GM19238 (cell line): ENCODE measurements around the gene ZFHX3.
"Not testable (repeated sequence)": the region's sequence is repeated elsewhere in the genome, so short reads cannot be mapped to it uniquely, and the experiment has no call there.

Experiments used
- DNase-seq: peaks from one replicate; pipeline ENCODE4 v3.0.0; 2011; ENCODE audit warnings: low spot score; ENCODE audit not compliant: insufficient read length

ZFHX3 gene

DNA sequence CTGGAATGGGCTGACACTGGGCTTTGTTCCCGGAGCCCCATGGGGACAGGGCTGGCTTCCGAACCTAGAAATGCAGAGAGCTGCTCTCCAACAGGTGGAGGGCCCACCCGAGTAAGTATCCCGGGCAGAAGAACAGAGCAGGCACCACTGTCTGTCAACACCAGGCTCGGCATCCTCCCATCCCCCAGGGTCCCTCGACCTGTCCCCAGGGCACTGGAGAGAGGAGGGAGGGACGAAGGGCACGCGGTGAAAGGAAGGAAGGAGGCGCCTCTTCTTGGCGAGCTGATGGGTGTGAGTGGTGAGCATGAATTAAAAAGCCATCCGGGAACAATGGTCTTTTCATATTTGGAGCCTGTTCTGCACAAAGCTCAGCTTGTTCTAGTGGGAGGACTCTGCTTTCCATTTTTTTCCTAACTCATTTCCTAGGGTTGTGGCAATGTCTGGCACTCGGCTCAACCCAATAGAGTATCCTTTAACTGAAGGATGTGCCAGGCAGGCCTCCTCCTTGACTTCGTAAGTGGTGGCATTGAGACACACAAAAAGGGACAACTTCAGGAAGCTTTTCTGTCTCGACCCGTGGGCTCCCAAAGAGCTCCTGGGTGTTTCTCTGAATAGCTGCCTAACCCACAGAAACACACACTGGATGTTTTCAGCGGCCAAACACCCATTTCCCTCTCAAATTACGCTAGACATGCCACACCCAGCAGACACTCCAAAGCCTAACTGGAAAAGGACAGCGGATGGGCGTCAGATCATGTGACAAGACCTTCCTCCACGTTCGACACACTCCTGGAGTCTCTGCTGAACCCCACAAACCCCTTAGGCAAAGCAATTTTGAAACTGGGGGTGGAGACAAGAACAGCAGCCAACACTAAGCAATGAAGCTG is 47.7 kb downstream of the ZFHX3 start:
- DNase-seq = no peak

DNA sequence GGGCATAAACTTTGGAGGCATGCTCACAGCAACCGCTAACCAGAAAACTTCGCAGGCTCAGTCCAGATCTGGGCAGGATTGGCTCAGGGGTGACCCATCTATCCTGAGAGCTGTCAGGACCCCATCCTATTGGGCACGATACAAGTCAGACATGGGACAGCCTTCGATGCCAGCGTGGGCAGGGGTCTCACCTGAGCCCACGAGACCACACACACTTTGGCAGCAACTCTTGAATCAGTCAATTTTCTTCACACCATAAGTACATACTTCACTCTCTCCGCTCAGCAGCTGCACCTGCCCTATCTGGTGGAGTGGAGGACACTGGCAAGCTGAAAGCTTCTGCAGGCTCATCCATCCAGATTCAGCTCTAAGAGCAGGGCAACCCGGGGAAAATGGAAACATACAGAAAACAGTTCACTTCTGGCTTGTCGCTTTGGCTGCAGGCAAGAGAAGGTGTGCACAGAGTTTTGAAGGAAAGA is 48.3 kb downstream of the ZFHX3 start:
- DNase-seq = no peak

DNA sequence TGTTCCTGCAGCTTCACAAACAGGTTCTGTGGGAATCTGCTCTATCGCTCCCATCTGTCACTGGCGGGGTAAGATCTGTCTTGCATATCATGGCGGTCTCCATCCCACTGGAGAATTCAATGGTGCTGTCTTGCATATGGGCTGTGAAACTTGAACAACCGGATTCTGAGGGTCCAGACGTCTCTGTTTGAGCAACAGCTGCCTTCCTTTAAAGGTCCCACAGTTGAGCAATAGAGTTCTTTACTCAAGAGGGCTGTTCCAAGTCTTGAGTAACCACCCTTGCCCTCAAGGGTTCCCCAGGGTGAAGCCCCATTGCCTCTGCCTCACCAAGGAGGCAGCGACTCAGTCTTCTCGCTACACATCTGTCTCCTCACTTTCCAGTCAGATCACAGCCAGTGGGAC is 50.8 kb downstream of the ZFHX3 start:
- DNase-seq = no peak

DNA sequence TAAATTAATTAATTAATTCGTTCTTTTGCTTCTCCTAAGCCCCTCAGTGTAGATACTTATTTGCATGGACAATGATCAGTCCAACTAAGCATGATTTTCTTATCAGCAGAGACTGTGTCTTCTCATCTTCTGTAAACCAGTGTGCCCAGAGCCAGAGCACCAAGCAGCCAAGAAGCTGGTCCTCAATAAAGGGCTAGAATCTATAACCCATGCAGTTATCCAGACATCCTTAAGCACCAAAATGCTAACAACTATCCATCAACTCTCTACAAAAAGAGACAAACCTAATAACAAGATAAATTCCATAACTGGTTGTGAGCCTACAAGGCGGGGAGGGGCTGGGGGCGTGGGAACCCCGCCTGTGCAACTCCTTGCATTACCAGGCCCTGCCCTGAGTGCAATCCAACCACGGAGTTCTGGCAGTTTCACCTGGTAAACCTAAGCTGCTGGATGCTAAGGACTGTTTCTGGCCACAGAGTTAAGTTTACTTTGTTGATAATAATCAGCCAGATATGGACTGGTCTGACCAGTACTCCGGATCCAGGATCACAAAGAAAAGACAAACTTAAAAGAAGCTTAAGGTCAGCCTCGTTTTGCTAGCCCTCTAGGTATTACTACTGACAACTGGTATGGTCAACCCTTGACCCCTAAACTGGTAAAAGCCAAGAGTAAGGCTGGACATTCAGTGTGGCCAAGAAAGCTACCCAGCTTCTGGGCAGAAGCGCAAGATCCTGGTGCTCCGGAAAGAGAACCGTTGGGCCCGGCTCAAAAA is 51.5 kb downstream of the ZFHX3 start:
- DNase-seq = no peak

DNA sequence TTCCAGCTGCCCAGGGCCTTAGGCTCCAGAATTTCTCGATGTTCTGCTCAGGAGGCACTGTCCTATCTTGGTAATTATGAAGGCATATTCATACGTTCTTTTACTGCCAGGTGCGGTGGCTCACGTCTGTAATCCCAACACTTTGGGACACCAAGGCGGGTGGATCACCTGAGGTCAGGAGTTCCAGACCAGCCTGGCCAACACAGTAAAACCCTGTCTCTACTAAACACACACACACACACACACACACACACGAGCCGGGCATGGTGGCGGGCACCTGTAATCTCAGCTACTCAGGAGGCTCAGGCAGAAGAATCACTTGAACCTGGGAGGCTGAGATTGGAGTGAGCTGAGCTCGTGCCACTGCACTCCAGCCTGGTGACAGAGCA is 52.1 kb downstream of the ZFHX3 start:
- not testable (repeated sequence) for DNase-seq

DNA sequence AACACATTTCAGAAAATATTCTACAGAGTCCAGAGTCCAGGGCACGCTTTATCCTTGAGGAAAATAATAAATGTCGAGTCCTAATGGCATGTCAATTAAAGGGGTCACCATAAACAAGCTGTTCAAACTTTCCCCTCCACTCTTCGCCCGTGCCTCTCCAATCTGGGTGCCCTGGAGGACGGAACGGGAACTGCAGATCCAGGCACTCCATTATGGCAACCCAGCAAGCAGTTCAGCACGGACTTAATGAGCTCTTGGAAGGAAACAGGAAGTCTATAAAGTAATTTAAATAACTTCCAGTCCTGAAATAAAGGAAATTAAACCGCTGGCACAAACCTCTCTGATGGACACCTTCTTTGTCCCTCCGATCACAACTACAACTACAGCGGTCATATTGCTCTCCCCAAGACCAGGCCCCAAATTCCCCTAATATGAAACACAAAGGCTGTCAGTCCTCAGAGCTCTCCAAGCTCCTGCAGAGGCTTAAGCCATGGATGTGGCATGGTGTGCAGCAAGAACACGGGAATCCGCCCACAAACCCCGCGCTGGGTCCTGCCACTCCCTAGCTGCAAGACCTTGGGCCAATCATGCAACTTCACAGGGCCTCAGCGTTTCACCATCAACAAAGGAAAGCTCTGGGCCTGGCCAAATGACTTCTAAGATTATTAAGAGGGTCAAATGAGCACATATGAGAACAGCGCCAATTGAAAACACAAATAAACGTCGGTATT is 52.6 kb downstream of the ZFHX3 start:
- no peak for DNase-seq

DNA sequence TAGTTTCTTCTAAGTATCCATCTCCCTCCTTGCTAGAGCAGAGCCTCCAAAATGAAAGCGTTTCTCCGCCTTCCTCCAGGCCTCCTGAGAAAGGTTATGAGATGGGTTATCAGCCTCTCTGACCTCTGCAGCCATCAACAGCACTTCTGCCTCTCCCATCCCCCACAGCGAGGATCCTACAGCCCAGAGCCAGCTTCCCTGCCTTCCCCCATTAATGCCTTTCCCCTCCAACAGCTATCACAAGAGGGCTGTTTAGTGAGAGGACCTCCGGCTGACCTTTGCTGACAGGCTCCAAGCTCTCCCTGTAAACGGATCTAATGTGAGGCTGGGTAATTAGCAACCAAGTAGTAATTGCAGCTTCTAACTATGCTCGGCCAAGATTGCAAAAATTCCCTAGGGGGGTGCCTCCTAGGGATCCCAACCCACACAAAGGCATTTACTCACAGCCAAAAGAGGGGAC is 55.8 kb downstream of the ZFHX3 start:
- no peak for DNase-seq

DNA sequence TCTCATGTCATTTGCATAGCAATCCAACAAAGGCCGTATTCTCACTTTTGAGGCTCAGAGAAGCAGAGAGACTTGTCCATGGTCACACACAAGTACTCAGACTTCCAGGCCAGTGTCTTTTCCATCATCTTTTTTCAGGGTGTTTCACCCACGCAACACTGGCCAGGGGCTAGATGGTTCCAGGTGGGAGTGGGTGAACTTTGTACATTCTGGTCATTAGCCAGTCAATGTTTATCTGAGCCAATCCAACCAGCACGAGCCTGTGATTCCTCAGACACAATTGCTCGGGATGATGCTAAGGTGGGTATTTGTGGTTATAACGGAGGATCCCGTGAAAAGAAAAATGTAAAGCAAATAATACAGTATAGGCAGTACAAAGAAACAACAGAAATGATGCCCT is 56.3 kb downstream of the ZFHX3 start:
- DNase-seq = no peak

DNA sequence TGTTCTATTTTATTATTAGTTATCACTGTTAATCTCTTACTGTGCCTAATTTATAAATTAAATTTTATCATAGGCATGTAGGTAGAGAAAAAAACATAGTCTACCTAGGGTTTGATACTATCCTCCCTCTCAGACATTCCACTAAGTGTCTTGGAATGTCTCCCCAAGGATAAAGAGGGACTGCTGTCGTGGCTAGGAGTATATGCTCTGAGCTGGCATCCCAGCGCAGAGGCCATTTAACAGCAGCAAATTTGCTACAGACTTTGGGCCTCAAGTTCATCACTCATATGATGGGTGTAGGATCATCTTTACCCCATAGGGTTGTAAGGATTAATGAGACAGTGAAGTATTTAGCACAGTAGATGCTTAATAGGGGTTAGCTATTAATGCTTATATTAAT is 56.7 kb downstream of the ZFHX3 start:
- DNase-seq = no peak

DNA sequence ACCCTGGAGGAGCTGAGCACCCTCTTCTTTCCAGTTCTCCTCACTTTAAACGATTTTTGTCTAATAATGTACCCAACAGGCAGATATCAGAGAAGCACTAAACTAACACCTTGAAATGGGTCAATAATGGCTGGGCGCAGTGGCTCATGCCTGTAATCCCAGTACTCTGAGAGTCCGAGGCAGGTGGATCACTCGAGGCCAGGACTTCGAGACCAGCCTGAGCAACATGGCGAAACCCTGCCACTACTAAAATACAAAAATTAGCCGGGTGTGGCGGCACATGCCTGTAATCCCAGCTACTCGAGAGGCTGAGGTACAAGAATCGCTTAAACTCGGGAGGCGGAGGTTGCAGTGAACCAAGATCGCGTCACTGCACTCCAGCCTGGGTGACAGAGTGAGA is 57.4 kb downstream of the ZFHX3 start:
- no peak for DNase-seq

DNA sequence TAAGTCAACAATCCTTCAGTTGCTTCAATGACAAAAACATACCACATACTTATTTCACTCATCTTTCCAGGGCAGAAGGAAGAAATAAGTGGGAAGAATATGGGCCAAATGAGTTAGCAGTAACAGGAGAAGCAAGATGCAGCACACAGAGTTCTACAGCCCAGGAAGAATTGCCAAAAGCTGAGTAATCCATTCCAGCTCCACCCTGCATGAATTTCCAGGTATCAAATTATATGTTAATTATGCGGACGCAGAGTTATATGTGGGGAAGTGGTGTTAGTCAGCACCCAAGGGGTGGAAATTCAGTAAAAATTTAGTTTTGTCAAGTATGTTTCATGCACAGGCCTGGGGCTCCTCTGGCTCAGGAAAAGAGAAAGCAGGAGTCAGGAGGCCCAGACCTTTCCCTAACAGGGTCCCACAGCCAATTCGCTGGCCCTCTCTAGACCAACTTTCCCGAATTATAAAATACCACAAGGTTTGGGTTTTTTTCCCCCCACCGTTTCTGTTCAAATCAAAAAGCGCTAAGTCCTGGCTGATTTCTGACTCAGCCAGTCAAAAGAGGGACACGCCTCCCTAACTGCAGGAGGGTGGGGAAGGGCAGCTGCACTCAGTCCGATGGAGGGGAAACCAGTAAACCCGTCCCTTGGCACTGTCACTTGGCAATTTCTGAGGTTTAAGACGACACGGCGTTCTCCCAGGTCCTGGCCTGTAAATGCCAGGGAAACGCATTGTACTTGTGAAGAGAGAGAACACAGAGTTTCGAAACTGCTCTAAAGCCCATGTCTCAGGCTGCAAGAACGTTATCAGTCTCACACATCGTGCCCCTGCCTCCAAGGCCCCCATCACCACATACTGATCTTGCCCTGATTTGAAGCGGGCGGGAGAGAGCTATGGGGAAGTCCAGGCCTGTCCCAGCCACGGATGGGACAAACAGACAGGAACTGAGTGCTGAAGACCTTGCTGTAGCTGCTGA is 58.1 kb downstream of the ZFHX3 start:
- DNase-seq = no peak

DNA sequence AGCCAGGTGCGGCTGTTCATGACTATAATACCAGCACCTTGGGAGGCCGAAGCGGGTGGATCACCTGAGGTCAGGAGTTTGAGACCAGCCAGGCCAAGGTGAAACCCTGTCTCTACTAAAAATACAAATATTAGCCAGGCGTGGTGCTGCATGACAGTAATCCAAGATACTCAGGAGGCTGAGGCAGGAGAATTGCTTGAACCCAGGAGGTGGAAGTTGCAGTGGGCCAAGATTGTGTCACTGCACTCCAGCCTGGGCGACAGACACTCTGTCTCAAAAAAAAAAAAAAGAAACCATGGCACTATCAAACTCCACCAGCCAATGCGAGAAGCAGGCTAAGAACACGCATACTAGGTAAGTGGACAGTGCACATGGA is 58.7 kb downstream of the ZFHX3 start:
- not testable (repeated sequence) for DNase-seq

DNA sequence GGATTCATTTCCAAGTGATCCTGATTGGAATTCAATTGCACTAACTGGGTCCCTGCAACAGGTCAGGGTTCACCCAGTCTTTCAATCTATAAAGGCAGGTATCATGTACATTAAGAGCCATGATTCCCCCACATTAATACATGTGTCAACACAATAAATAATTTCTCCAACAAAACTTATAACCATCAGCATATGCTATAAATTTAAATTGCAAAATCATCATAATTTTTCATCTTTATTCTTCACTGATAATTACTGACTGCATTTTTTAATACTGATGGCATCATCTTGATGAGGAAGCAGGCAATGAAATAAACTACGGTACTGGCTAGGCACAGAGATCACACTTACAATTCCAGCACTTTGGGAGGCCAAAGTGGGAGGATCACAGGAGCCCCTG is 59.4 kb downstream of the ZFHX3 start:
- no peak for DNase-seq

DNA sequence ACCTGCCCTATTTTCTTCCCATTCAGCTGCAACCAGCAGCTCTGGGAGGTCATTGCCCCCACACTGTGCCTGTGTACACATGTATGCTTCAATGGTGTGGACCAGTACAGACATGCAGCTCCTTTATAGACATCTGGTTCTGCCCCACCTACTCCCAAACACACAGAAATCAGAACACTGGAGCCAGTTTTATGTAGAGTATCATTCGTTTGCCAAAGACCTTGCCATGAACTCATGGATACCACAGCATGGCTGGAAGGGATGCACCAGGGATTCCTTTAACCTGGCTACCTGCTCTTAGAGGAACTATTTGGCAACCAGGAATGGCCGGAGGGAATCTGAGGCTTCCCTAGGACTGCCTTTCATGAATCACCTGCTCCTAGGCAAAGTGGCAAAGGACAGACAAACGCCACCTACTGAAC is 60.4 kb downstream of the ZFHX3 start:
- no peak for DNase-seq

DNA sequence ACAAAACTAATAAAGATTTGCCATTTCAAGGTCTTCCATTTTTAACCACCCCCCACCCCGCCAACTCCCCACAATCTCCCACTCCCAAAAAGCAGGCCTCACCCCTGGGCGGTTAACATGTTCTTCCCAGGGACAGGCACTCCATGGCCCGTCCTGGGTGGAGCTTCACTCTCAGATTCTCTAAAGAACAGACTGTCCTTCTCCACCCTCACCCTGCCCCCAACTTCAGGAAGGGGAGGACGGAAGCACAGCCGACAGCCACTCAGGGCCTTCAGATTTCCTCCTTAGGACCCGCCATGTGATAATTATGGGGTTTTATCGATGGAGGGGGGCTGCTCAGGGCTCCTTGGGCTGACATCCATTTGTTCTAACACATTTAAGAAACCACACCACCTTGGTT is 61.9 kb downstream of the ZFHX3 start:
- DNase-seq = no peak

DNA sequence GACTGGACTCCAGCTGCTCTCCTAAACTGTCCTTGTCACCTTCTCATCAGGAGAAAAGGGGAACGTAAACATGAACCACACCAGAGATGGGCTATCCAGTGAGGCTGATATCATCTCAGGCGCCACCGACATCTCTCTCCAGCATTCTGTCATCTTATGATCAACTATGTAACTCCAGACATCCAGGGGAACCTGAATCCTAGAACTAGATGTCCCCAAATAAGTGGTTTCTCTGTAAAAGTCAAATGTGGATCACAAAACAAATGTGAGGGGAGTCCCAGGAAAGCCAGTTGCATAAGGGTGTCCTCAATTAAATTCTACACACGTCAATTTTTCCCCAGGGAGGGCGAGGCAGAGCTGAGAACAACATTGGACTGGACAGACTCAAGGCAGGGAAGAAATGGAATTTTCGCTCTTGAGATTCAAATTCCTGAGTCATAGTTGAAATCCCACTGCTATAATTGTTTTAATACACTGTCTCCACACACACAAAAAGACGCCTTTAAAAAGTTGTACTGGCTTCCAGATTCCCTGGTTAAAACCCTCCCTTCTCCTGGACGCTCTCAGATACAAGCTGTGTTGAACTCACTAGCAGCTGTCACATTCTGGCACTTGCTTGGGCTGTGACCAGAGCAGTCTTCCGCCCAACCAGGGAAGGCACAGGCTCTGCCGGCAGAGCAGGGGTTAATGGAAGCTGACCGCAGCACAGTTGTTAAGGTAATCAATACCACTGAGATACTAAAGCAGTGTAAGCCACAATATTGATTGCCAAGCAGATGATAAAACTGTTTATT is 62.6 kb downstream of the ZFHX3 start:
- no peak for DNase-seq

DNA sequence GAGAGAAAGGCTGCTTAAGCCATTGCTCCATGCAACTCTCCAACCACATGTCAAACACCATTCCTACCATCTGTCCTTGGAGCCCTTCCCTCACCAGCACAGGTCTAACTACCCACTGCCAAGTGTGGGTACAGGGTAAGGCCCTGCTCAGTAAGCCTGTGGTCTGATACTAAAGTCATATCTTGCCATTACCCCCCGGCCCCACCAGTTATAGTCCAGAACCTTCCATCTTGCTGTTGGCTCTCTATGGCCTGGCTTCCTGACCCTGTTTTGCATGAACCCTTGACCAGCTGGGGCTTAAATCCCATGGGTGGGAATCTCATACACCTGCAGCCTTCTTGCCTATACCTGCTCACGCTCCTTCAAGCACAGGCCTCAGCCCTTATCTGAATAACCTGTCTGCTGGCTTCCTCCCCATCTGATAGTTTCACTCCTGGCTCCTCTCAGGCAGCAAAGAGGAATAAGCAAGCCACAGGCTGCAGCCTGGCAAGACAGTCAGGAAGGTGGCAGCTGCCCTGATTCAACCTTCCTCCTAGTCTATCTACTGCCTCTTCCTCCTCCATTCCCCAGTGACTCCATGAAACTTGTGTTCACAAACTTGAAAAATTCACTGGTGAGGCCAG is 64.1 kb downstream of the ZFHX3 start:
- DNase-seq = no peak

DNA sequence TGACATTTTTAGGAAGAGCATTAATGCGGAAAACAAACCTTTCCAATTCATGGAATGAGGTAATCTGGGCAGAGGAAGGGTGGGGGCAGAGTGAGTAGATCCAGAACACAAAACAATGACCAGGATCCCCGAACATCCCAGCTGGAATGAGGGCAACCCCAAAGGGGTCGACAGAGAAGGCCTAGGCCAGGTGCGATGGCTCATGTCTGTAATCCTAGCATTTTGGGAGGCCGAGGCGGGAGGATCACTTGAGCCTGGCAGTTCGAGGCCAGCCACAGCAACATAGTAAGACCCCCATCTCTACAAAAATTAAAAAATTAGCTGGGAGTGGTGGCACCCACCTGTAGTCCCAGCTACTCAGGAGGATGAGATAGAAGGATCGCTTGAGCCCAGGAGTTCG is 64.7 kb downstream of the ZFHX3 start:
- DNase-seq = no peak

DNA sequence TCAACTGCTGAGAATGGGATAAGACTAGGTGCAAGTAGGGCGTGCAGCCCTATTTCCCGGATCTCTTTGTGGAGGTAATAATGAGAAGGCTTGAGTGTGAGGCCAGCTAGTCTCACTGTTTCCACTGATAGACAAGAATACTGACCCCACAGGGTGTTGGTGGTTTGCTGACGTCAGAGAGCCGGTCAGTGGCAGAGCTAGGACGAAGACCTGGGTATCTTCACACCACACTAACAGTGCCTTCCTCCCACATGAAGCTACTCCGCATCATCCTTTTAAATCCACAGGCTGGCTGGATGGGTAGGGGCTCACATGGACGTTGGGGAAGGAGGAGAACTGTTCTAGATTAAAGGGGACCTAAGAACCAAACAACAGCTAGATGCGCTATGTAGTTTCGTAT is 68.0 kb downstream of the ZFHX3 start:
- no peak for DNase-seq
